Tibial nerve (tissue), 4 donors: Measurements from ENCODE around the gene TNFRSF13B. TPM values are rescaled to one million over a fixed set of nuclear protein-coding genes. Genes with fewer than 3 reads are reported as not detected.

ENCODE experiments used
- DNase-seq, 2 donors: peaks; one replicate each; pipeline ENCODE4 v3.0.0-alpha.2; 2019; ENCODE audit warnings: low spot score in 2 of 2
- H3K27ac ChIP-seq, 4 donors: fragments of 200-600 bp; sonication (generic) in 3 of 4; one replicate each; pipeline ENCODE4 v1.5.1; 2017 to 2019; ENCODE audit warnings: mild to moderate bottlenecking in 1 of 4
- H3K27me3 ChIP-seq, 2 donors: fragments of 200-600 bp; sonication (generic) in 1 of 2; one replicate each; pipeline versions ENCODE4 v1.5.1 to v1.6.0; 2017 to 2019
- H3K36me3 ChIP-seq, 3 donors: fragments of 200-600 bp; sonication (generic); one replicate each; pipeline ENCODE4 v1.5.1; 2018 to 2019
- H3K4me1 ChIP-seq, 4 donors: fragments of 200-600 bp; sonication (generic) in 3 of 4; one replicate each; pipeline ENCODE4 v1.5.1; 2017 to 2019
- H3K4me3 ChIP-seq, 4 donors: fragments of 200-600 bp; sonication (generic) in 3 of 4; one replicate each; pipeline ENCODE4 v1.5.1; 2017 to 2019; ENCODE audit warnings: mild to moderate bottlenecking in 1 of 4, moderate library complexity in 1 of 4
- H3K9me3 ChIP-seq, 4 donors: fragments of 200-600 bp; sonication (generic) in 3 of 4; one replicate each; pipeline ENCODE4 v1.5.1; 2017 to 2019
- EP300 ChIP-seq, 2 donors: sonication (generic); formaldehyde crosslinking; IDR thresholded peaks; one replicate each; pipeline ENCODE4 v1.6.1; 2017; ENCODE audit warnings: antibody characterized with exemption in 2 of 2, mild to moderate bottlenecking in 1 of 2
- POLR2A ChIP-seq, 2 donors: fragments of 450-650 bp; IDR thresholded peaks; one replicate each; pipeline ENCODE4 v1.6.1; 2017; ENCODE audit warnings: antibody characterized with exemption in 2 of 2, mild to moderate bottlenecking in 2 of 2, moderate library complexity in 2 of 2
- WGBS, 2 donors: methylation state at CpG; one replicate each; pipeline ENCODE4 v1.1.5; 2018; 5-methylcytosine and 5-hydroxymethylcytosine counted together
- total RNA-seq, 4 donors: library from RNA; depleted of rRNA; stranded (reverse); fragments of >200 nt; gene quantifications; one replicate each; pipeline ENCODE4 v1.1.0, GENCODE V29; 2016
- TF ChIP-seq, protein P1 (sequence below), 5 experiments: fragments of 200-600 bp in 3 of 5; fragments of 450-650 bp in 2 of 5; sonication (generic) in 3 of 5; IDR thresholded peaks; one replicate each; pipeline ENCODE4 v1.5.1; 2016 to 2019; ENCODE audit warnings: antibody characterized with exemption in 5 of 5, mild to moderate bottlenecking in 3 of 5, moderate library complexity in 2 of 5

The TNFRSF13B gene
- total RNA-seq, 4 donors from 2014 or later, result not detected

DNA sequence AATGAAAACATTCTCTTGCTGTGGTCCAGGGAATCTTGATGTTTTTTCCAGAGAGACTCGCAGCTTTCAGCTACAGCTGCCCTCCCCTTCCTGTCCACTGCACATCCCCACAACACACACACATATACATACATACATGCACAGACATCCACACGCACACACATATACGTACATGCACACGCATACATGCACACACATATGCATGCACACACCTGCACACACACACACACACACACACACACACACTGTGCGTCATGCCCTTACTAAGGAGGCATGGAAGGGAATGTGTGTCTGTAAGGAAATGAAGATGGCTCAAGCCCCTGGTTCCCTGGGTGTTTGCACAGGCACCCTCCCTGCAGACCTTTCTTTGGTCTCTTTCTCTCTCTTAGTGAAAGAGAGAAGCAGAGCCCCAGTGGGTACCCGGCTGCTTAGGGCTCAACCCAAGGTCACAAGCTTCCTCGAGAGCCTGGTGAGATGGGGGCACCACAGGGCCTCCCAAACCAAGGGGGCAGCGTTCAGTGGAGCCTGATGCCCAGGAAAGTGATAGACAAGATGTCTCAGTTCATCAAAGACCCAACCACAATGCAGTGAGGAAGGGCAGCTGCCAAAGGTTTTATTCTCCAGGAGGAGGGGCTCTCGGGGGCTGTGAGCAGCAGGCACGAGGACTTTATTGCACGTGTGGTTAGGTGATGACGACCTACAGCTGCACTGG lies 33.3 kb downstream of the TNFRSF13B start:
- Histone ChIP-seq H3K36me3 (no peaks in the 10 kb centered on the region), H3K4me3 (no peak overlapping the region), H3K4me1 (peaks cover 0 to 5% (median 0%) of the 10 kb centered on the region in 4 donors), H3K27me3 (no peaks in the 10 kb centered on the region), H3K27ac (no peak overlapping the region), H3K9me3 (no peaks in the 10 kb centered on the region)
- TF ChIP-seq POLR2A (IDR thresholded peaks at IDR 0.05) (no peak), EP300 (IDR thresholded peaks at IDR 0.05) (no peak)
- TF ChIP-seq, protein P1, sequence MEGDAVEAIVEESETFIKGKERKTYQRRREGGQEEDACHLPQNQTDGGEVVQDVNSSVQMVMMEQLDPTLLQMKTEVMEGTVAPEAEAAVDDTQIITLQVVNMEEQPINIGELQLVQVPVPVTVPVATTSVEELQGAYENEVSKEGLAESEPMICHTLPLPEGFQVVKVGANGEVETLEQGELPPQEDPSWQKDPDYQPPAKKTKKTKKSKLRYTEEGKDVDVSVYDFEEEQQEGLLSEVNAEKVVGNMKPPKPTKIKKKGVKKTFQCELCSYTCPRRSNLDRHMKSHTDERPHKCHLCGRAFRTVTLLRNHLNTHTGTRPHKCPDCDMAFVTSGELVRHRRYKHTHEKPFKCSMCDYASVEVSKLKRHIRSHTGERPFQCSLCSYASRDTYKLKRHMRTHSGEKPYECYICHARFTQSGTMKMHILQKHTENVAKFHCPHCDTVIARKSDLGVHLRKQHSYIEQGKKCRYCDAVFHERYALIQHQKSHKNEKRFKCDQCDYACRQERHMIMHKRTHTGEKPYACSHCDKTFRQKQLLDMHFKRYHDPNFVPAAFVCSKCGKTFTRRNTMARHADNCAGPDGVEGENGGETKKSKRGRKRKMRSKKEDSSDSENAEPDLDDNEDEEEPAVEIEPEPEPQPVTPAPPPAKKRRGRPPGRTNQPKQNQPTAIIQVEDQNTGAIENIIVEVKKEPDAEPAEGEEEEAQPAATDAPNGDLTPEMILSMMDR (IDR thresholded peaks at IDR 0.05), result no peak
- 46 to 53% methylated on average over 12 of the region's 12 CpGs for WGBS, 2 donors
- DNase-seq, result no peak

DNA sequence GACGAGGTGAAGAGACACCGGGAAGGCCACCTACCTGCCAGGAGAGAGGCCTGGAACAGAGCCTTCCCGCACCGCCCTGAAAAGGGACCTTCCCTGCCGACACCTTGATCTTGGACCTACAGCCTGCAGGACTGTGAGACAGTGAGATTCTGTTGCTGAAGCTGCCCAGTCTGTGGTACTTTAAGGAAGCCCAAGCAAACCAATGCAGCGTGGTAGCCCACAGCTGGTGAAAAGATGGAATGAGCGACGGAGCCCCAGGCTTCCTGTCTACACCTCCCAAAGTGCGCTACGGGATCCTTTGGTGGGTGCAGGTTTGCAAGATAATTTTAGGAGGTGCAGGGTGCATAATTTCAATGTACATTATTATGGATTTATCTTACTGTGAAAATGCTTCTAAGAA lies 33.9 kb downstream of the TNFRSF13B start:
- no peaks in the 10 kb centered on the region for H3K27me3 ChIP-seq
- H3K27ac ChIP-seq, result no peak overlapping the region
- no peak for DNase-seq
- WGBS, 2 donors, result 71 to 87% methylated on average over 10 of the region's 10 CpGs
- peaks cover 0 to 5% (median 0%) of the 10 kb centered on the region in 4 donors for H3K4me1 ChIP-seq
- TF ChIP-seq, protein P1 (IDR thresholded peaks at IDR 0.05), result no peak
- TF ChIP-seq EP300 (IDR thresholded peaks at IDR 0.05) (no peak), POLR2A (IDR thresholded peaks at IDR 0.05) (no peak)
- no peaks in the 10 kb centered on the region for H3K36me3 ChIP-seq
- no peaks in the 10 kb centered on the region for H3K9me3 ChIP-seq
- no peak overlapping the region for H3K4me3 ChIP-seq

DNA sequence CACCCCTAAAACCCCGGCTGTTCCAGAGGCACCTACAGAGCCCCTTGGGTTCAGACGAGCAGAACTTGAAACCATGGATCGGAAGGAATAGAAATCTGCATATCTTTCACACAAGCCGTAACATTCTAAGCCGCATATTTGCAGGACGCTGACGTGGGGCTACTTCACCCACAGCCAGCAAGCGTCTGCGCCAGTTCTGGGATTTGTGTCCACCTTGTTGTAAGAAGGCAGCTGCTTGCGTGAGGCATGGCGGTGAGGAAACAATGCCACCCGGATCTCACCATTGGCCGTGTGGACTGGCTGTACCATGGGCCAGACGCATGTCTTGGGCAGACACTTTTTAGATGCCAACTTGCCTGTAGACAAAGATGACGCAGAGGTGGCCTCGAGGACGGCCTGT lies 34.5 kb downstream of the TNFRSF13B start:
- TF ChIP-seq POLR2A (IDR thresholded peaks at IDR 0.05), result no peak
- no peak for TF ChIP-seq EP300 (IDR thresholded peaks at IDR 0.05)
- TF ChIP-seq, protein P1 (IDR thresholded peaks at IDR 0.05), result no peak
- Histone ChIP-seq H3K4me3 (no peak overlapping the region), H3K27ac (no peak overlapping the region), H3K4me1 (peaks cover 0 to 5% (median 0%) of the 10 kb centered on the region in 4 donors), H3K36me3 (no peaks in the 10 kb centered on the region), H3K9me3 (no peaks in the 10 kb centered on the region), H3K27me3 (no peaks in the 10 kb centered on the region)
- 79 to 89% methylated on average over 15 to 17 of the region's 17 CpGs for WGBS, 2 donors
- no peak for DNase-seq

DNA sequence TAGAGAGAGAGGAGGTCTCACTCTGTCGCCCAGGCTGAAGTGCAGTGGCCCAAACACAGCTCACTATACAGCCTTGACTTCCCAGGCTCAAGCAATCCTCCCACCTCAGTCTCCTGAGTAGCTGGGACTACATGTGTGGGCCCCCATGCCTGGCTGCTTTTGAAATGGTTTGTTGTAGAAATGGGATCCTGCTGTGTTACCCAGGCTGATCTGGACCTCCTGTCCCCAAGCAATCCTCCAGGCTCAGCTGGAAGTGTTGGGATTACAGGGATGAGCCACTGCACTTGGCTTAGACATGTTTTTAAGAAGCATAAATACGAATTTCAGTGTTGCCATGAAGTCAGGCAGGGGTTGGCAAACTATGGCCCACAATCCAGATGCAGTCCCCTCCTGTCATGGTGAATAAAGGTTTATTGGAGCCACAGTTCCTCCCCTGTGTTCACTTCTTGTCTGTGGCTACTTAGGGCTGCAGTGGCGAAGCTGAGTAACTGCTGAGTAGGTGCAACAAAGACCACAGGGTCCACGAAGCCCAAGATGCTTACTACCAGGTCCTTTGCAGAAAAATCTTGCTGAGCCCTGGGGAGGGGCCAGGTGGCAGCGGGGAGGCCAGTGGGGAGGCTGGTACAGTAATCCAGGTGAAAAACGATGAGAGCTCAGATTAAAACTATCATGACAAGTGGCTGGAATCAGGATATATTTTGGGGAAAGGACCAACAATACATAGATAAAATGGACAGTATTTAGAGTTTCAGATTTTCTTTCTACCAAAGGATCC lies 35.2 kb downstream of the TNFRSF13B start:
- H3K36me3 ChIP-seq, result no peaks in the 10 kb centered on the region
- no peak overlapping the region for H3K4me3 ChIP-seq
- WGBS, 2 donors, result 66 to 68% methylated on average over 6 of the region's 6 CpGs
- no peak overlapping the region for H3K27ac ChIP-seq
- H3K27me3 ChIP-seq, result no peaks in the 10 kb centered on the region
- TF ChIP-seq POLR2A (IDR thresholded peaks at IDR 0.05) (no peak), EP300 (IDR thresholded peaks at IDR 0.05) (no peak)
- TF ChIP-seq, protein P1 (IDR thresholded peaks at IDR 0.05), result no peak
- no peaks in the 10 kb centered on the region for H3K9me3 ChIP-seq
- H3K4me1 ChIP-seq, result peaks cover 0 to 4% (median 0%) of the 10 kb centered on the region in 4 donors
- DNase-seq, result no peak

DNA sequence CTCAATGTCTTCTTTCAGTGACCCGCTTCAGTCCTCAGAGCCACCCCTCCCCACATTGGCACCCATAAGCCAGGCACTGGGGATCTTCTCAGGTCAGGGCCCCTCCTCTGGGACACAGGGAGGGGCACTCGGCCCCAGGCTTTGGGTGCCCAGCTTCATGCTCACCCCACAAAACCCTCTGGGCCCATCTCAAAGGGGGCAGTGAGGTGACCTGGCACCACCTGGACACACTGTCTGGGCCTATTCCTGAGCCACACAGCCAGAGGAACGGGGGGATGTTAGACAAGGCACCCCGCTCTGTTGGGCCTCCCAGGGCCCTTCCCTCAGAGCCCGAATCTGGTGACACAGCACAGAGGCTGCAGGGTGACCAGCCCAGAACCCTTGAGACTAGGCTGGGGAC lies 36.1 kb downstream of the TNFRSF13B start:
- DNase-seq, result no peak
- Histone ChIP-seq H3K9me3 (no peaks in the 10 kb centered on the region), H3K27ac (no peak overlapping the region), H3K27me3 (no peaks in the 10 kb centered on the region), H3K4me1 (no peaks in the 10 kb centered on the region), H3K36me3 (no peaks in the 10 kb centered on the region), H3K4me3 (no peak overlapping the region)
- TF ChIP-seq, protein P1 (IDR thresholded peaks at IDR 0.05), result no peak
- TF ChIP-seq EP300 (IDR thresholded peaks at IDR 0.05), result no peak
- TF ChIP-seq POLR2A (IDR thresholded peaks at IDR 0.05), result no peak
- 94 to 100% methylated on average over 4 to 5 of the region's 5 CpGs for WGBS, 2 donors
